NCI-H69 (cell line): Measurements from ENCODE around the gene OR5A1.

Experiments used
- DNase-seq: peaks from one replicate; lab custom pipeline; 2025; lab: John Stamatoyannopoulos, UW

The OR5A1 gene

GRCh38 chr11:59479906-59480305 lies 43.6 kb downstream of the OR5A1 start:
- no peak for DNase-seq

- no peak for DNase-seq
Measured at GRCh38 chr11:59480359-59480758, 44.1 kb downstream of the OR5A1 start.
